WTC11 (cell line): ENCODE measurements around the gene LRRC7. TPM values are rescaled to one million over a fixed set of nuclear protein-coding genes. Genes with fewer than 3 reads are reported as not detected.

Experiments used
- ATAC-seq: fragments of 200-7000 bp; cut with Tn5 transposase; 2 replicates; pipeline ENCODE4 v1.10.0; 2021; ENCODE audit warnings: mild to moderate bottlenecking, moderate library complexity
- CTCF ChIA-PET: fragments of 300-600 bp; sonication (Branson Sonifier 250); formaldehyde crosslinking; loops from one replicate; lab custom pipeline; 2021; ENCODE audit warnings: antibody characterized with exemption; lab: Charles Lee
- POLR2A ChIA-PET: fragments of 350-600 bp; sonication (Branson Sonifier 250); formaldehyde crosslinking; loops from one replicate; lab custom pipeline; 2021; ENCODE audit warnings: antibody characterized with exemption; lab: Charles Lee
- DNase-seq: peaks from one replicate; pipeline ENCODE4 v3.0.0; 2021; ENCODE audit warnings: low spot score
- H3K27ac Mint-ChIP-seq: 2 replicates; pipeline ENCODE4 v1.8.0; 2021; ENCODE audit warnings: mixed read lengths
- H3K27me3 Mint-ChIP-seq: 2 replicates; pipeline ENCODE4 v1.8.0; 2021; ENCODE audit warnings: low read depth, mild to moderate bottlenecking, moderate library complexity, mixed read lengths
- H3K36me3 Mint-ChIP-seq: 2 replicates; pipeline ENCODE4 v1.8.0; 2021; ENCODE audit warnings: mixed read lengths
- H3K4me1 Mint-ChIP-seq: 2 replicates; pipeline ENCODE4 v1.8.0; 2022; ENCODE audit warnings: mixed read lengths
- H3K4me3 Mint-ChIP-seq: 2 replicates; pipeline ENCODE4 v1.8.0; 2021; ENCODE audit warnings: mild to moderate bottlenecking, moderate library complexity, mixed read lengths
- H3K9me3 Mint-ChIP-seq: 2 replicates; pipeline ENCODE4 v1.8.0; 2021; ENCODE audit warnings: mixed read lengths
- AFF4 ChIP-seq: sonication (generic); formaldehyde crosslinking; IDR thresholded peaks from 2 replicates; pipeline ENCODE4 v1.8.1; 2023; ENCODE audit warnings: mild to moderate bottlenecking, missing genetic modification reagents, borderline replicate concordance
- ATF2 ChIP-seq: sonication (generic); formaldehyde crosslinking; IDR thresholded peaks from 2 replicates; pipeline ENCODE4 v1.8.1; 2022; ENCODE audit warnings: low read depth, missing genetic modification reagents, borderline replicate concordance
- ATF3 ChIP-seq: sonication (generic); formaldehyde crosslinking; conservative IDR thresholded peaks from 2 replicates; pipeline ENCODE4 v1.8.1; 2022; ENCODE audit warnings: mild to moderate bottlenecking, missing genetic modification reagents
- CBFB ChIP-seq: sonication (generic); formaldehyde crosslinking; IDR thresholded peaks from 2 replicates; pipeline ENCODE4 v1.8.1; 2022; ENCODE audit warnings: mild to moderate bottlenecking, low read depth, missing genetic modification reagents
- CDX4 ChIP-seq: fragments of 250-450 bp; sonication (Bioruptor Pico); IDR thresholded peaks from 2 replicates; pipeline ENCODE4 v1.9.0; 2021; ENCODE audit warnings: moderate library complexity, mild to moderate bottlenecking, inconsistent platforms, borderline replicate concordance
- CTCF ChIP-seq: fragments of 200-600 bp; IDR thresholded peaks from 2 replicates; pipeline ENCODE4 v1.8.0; 2022; ENCODE audit warnings: antibody characterized with exemption
- ERG ChIP-seq: fragments of 250-450 bp; sonication (Bioruptor Pico); IDR thresholded peaks from 2 replicates; pipeline ENCODE4 v1.8.0; 2021; ENCODE audit warnings: mild to moderate bottlenecking
- FOXK1 ChIP-seq: sonication (generic); formaldehyde crosslinking; IDR thresholded peaks from 2 replicates; pipeline ENCODE4 v1.8.0; 2022; ENCODE audit warnings: mild to moderate bottlenecking, moderate library complexity, missing genetic modification reagents
- GTF2I ChIP-seq: fragments of 250-450 bp; sonication (Bioruptor Pico); conservative IDR thresholded peaks from 2 replicates; pipeline ENCODE4 v1.4.0; 2021; ENCODE audit warnings: mild to moderate bottlenecking
- KAT7 ChIP-seq: sonication (generic); formaldehyde crosslinking; IDR thresholded peaks from 2 replicates; pipeline ENCODE4 v1.8.1; 2023; ENCODE audit warnings: missing genetic modification reagents, mild to moderate bottlenecking, borderline replicate concordance
- SP1 ChIP-seq: sonication (generic); formaldehyde crosslinking; conservative IDR thresholded peaks from 2 replicates; pipeline ENCODE4 v1.8.1; 2022; ENCODE audit warnings: missing genetic modification reagents
- STAT6 ChIP-seq: sonication (generic); formaldehyde crosslinking; conservative IDR thresholded peaks from 2 replicates; pipeline ENCODE4 v1.8.1; 2023; ENCODE audit warnings: mild to moderate bottlenecking, low read depth, missing genetic modification reagents, moderate library complexity
- ZBTB21 ChIP-seq: sonication (generic); formaldehyde crosslinking; IDR thresholded peaks from 2 replicates; pipeline ENCODE4 v1.8.1; 2023; ENCODE audit warnings: mild to moderate bottlenecking, missing genetic modification reagents, borderline replicate concordance
- ZMAT4 ChIP-seq: fragments of 250-450 bp; sonication (Bioruptor Pico); IDR thresholded peaks from 2 replicates; pipeline ENCODE4 v1.9.0; 2021; ENCODE audit warnings: mild to moderate bottlenecking
- ZNF121 ChIP-seq: sonication (generic); formaldehyde crosslinking; IDR thresholded peaks from 2 replicates; pipeline ENCODE4 v1.8.0; 2023; ENCODE audit warnings: missing genetic modification reagents
- ZNF219 ChIP-seq: sonication (generic); formaldehyde crosslinking; IDR thresholded peaks from 2 replicates; pipeline ENCODE4 v1.8.0; 2023; ENCODE audit warnings: missing genetic modification reagents, mild to moderate bottlenecking, borderline replicate concordance
- ZNF232 ChIP-seq: sonication (generic); formaldehyde crosslinking; IDR thresholded peaks from 2 replicates; pipeline ENCODE4 v1.8.0; 2022; ENCODE audit warnings: mild to moderate bottlenecking, missing genetic modification reagents
- ZNF263 ChIP-seq: sonication (generic); formaldehyde crosslinking; IDR thresholded peaks from 2 replicates; pipeline ENCODE4 v1.8.1; 2022; ENCODE audit warnings: low read depth, mild to moderate bottlenecking, moderate library complexity, missing genetic modification reagents
- ZNF396 ChIP-seq: fragments of 250-450 bp; sonication (Bioruptor Pico); IDR thresholded peaks from 2 replicates; pipeline ENCODE4 v1.8.0; 2021; ENCODE audit warnings: mild to moderate bottlenecking, moderate library complexity, borderline replicate concordance
- ZNF416 ChIP-seq: fragments of 250-450 bp; sonication (Bioruptor Pico); IDR thresholded peaks from 2 replicates; pipeline ENCODE4 v1.9.0; 2021; ENCODE audit warnings: mild to moderate bottlenecking, inconsistent platforms
- ZNF423 ChIP-seq: fragments of 250-450 bp; sonication (Bioruptor Pico); IDR thresholded peaks from 2 replicates; pipeline ENCODE4 v2.1.2; 2022; ENCODE audit warnings: mild to moderate bottlenecking, moderate library complexity
- ZSCAN18 ChIP-seq: fragments of 250-450 bp; sonication (Bioruptor Pico); IDR thresholded peaks from 2 replicates; pipeline ENCODE4 v2.1.2; 2022; ENCODE audit warnings: mild to moderate bottlenecking, moderate library complexity
- total RNA-seq: library from RNA; stranded (reverse); gene quantifications from 3 replicates; pipeline ENCODE4 v1.2.3, GENCODE V29; 2021

The LRRC7 gene
- total RNA-seq, 1 experiment from 2014 or later: not detected

GRCh38 chr1:69755647-69756046 is 187.9 kb downstream of the LRRC7 start:
- no peak for TF ChIP-seq ZMAT4 (CRISPR knock-in tag)
- TF ChIP-seq GTF2I (CRISPR knock-in tag): no peak
- no peak for TF ChIP-seq ZNF423 (CRISPR knock-in tag)
- TF ChIP-seq AFF4 (CRISPR knock-in tag): no peak
- TF ChIP-seq ERG (CRISPR knock-in tag): no peak
- no peak for TF ChIP-seq ZNF121 (CRISPR knock-in tag)
- TF ChIP-seq ZSCAN18 (CRISPR knock-in tag): no peak
- TF ChIP-seq ZNF263 (CRISPR knock-in tag): no peak
- no peak for TF ChIP-seq CTCF
- no peak for TF ChIP-seq ZNF232 (CRISPR knock-in tag)
- Mint-ChIP-seq H3K27ac (no peak overlapping the region), H3K36me3 (no peaks in the 10 kb centered on the region), H3K4me1 (peaks cover 4% of the 10 kb centered on the region; the same call in 1 of the 2 replicates), H3K27me3 (no peaks in the 10 kb centered on the region), H3K4me3 (no peak overlapping the region), H3K9me3 (no peaks in the 10 kb centered on the region)
- ChIA-PET POLR2A (no interaction called here), CTCF (no interaction called here)
- no peak for ATAC-seq
- DNase-seq: no peak

- DNase-seq (no peak), ATAC-seq (no peak)
- POLR2A ChIA-PET: no interaction called here
- no peak overlapping the region for H3K4me3 Mint-ChIP-seq
- H3K9me3 Mint-ChIP-seq: no peaks in the 10 kb centered on the region
- H3K4me1 Mint-ChIP-seq: no peaks in the 10 kb centered on the region
- no peaks in the 10 kb centered on the region for H3K27me3 Mint-ChIP-seq
- CTCF ChIA-PET: no interaction called here
- no peak overlapping the region for H3K27ac Mint-ChIP-seq
- H3K36me3 Mint-ChIP-seq: no peaks in the 10 kb centered on the region
- TF ChIP-seq ZNF396 (no peak), STAT6 (no peak), ZNF416 (no peak), ZBTB21 (CRISPR knock-in tag) (no peak), ATF3 (CRISPR knock-in tag) (no peak), KAT7 (CRISPR knock-in tag) (no peak), SP1 (CRISPR knock-in tag) (no peak), ZNF219 (CRISPR knock-in tag) (no peak), ZNF121 (CRISPR knock-in tag) (no peak), FOXK1 (CRISPR knock-in tag) (no peak), ATF2 (CRISPR knock-in tag) (no peak), CBFB (CRISPR knock-in tag) (no peak), CDX4 (CRISPR knock-in tag) (no peak)
These were observed 198.2 kb downstream of the LRRC7 start for GRCh38 chr1:69765951-69766350.
